A549 (cell line): Measurements from ENCODE around the gene PSMB11. TPM values are rescaled to one million over a fixed set of nuclear protein-coding genes. Genes with fewer than 3 reads are reported as not detected.

Experiments used
- ATAC-seq, 2 experiments: fragments of 200-7000 bp in 1 of 2; fragments of >200 bp in 1 of 2; cut with Nextera tagmentation in 1 of 2; cut with Tn5 transposase in 1 of 2; 3 replicates each; pipeline versions ENCODE4 v1.8.0 to v1.9.1; 2018 to 2020; ENCODE audit warnings: mild to moderate bottlenecking in 1 of 2, moderate library complexity in 1 of 2
- CTCF ChIA-PET: fragments of 300-600 bp; sonication (Branson Sonifier 250); formaldehyde crosslinking; extraction: SDS; loops from one replicate; lab custom pipeline; 2021; ENCODE audit warnings: antibody characterized with exemption, inconsistent platforms; lab: Yijun Ruan, JAX
- POLR2A ChIA-PET: fragments of 350-600 bp; formaldehyde crosslinking; extraction: SDS; loops from one replicate; lab custom pipeline; 2021; ENCODE audit warnings: antibody characterized with exemption, inconsistent platforms; lab: Yijun Ruan, JAX
- DNase-seq, 2 experiments: peaks; one replicate each; pipeline versions ENCODE4 v3.0.0 to v3.0.0-alpha.2; 2011 to 2016; ENCODE audit warnings: low read depth in 1 of 2, low spot score in 1 of 2
- FAIRE-seq: peaks from 2 replicates; lab custom pipeline; 2011; peaks lifted over from hg19 to GRCh38; lab: Jason Lieb, UNC
- H3K27ac ChIP-seq, 2 experiments: fragments of >200 bp; sonication (Bioruptor Twin); formaldehyde crosslinking; 3 replicates each; pipeline ENCODE4 v1.5.1; 2016 to 2017
- H3K4me1 ChIP-seq: fragments of >200 bp; sonication (Bioruptor Twin); formaldehyde crosslinking; 3 replicates; pipeline ENCODE4 v1.6.1; 2016
- H3K4me2 ChIP-seq: fragments of >200 bp; sonication (Bioruptor Twin); formaldehyde crosslinking; 3 replicates; pipeline ENCODE4 v1.6.1; 2016
- H3K4me3 ChIP-seq: fragments of >200 bp; sonication (Bioruptor Twin); formaldehyde crosslinking; 3 replicates; pipeline ENCODE4 v1.5.1; 2016
- H3K9me3 ChIP-seq: fragments of >200 bp; sonication (Bioruptor Twin); formaldehyde crosslinking; 3 replicates; pipeline ENCODE4 v1.6.1; 2016
- BHLHE40 ChIP-seq: IDR thresholded peaks from 2 replicates; pipeline ENCODE4 v1.6.1; 2012; ENCODE audit warnings: low read depth, low read length, inconsistent platforms
- CBX8 ChIP-seq: fragments of 200-600 bp; sonication (generic); IDR thresholded peaks from 2 replicates; pipeline ENCODE4 v1.6.1; 2016
- CHD4 ChIP-seq: fragments of 200-600 bp; sonication (generic); IDR thresholded peaks from 2 replicates; pipeline ENCODE4 v1.6.1; 2016; ENCODE audit warnings: antibody characterized with exemption, mild to moderate bottlenecking, borderline replicate concordance
- EHF ChIP-seq: fragments of 250-450 bp; sonication (Bioruptor Pico); IDR thresholded peaks from 2 replicates; pipeline ENCODE4 v1.5.0; 2020; ENCODE audit warnings: mild to moderate bottlenecking
- EHMT2 ChIP-seq: fragments of 200-600 bp; sonication (generic); IDR thresholded peaks from 2 replicates; pipeline ENCODE4 v1.6.1; 2016; ENCODE audit warnings: antibody characterized with exemption, low read depth, mild to moderate bottlenecking, moderate library complexity
- GATA3 ChIP-seq: IDR thresholded peaks from 2 replicates; pipeline ENCODE4 v1.6.1; 2012; ENCODE audit warnings: borderline replicate concordance
- HDAC2 ChIP-seq: fragments of 200-600 bp; sonication (generic); IDR thresholded peaks from 2 replicates; pipeline ENCODE4 v1.6.1; 2016
- HOXA7 ChIP-seq: fragments of 250-450 bp; sonication (Bioruptor Pico); IDR thresholded peaks from 2 replicates; pipeline ENCODE4 v1.5.0; 2020; ENCODE audit warnings: mild to moderate bottlenecking, moderate library complexity
- HOXB13 ChIP-seq: fragments of 250-450 bp; sonication (Bioruptor Pico); IDR thresholded peaks from 2 replicates; pipeline ENCODE4 v1.5.0; 2020; ENCODE audit warnings: low read depth, mild to moderate bottlenecking, moderate library complexity
- HOXB5 ChIP-seq: fragments of 250-450 bp; sonication (Bioruptor Pico); IDR thresholded peaks from 2 replicates; pipeline ENCODE4 v1.5.0; 2020; ENCODE audit warnings: mild to moderate bottlenecking, moderate library complexity
- JUNB ChIP-seq: fragments of >200 bp; sonication (Bioruptor Twin); formaldehyde crosslinking; IDR thresholded peaks from 2 replicates; pipeline ENCODE4 v1.6.1; 2016
- KDM5A ChIP-seq: fragments of 200-600 bp; sonication (generic); IDR thresholded peaks from 2 replicates; pipeline ENCODE4 v1.6.1; 2016; ENCODE audit warnings: antibody characterized with exemption, mild to moderate bottlenecking
- NFE2L2 ChIP-seq: fragments of 150-350 bp; conservative IDR thresholded peaks from 2 replicates; pipeline ENCODE4 v1.6.1; 2014; ENCODE audit warnings: low read length
- NPAS2 ChIP-seq: fragments of 250-450 bp; sonication (Bioruptor Pico); IDR thresholded peaks from 2 replicates; pipeline ENCODE4 v1.8.0; 2022; ENCODE audit warnings: mild to moderate bottlenecking, moderate library complexity, borderline replicate concordance
- NR3C1 ChIP-seq: fragments of >200 bp; sonication (Bioruptor Twin); formaldehyde crosslinking; IDR thresholded peaks from 3 replicates; pipeline ENCODE4 v1.6.1; 2017
- POLR2A ChIP-seq: IDR thresholded peaks from 2 replicates; pipeline ENCODE4 v1.6.1; 2012; ENCODE audit warnings: mild to moderate bottlenecking, low read length
- RAD21 ChIP-seq, 2 experiments: fragments of >200 bp in 1 of 2; sonication (Bioruptor Twin) in 1 of 2; formaldehyde crosslinking in 1 of 2; IDR thresholded peaks in 1 of 2; conservative IDR thresholded peaks in 1 of 2; 2 replicates in 1 of 2; 3 replicates in 1 of 2; pipeline ENCODE4 v1.6.1; 2012 to 2018; ENCODE audit warnings: inconsistent platforms in 1 of 2
- RNF2 ChIP-seq: fragments of 200-600 bp; sonication (generic); IDR thresholded peaks from 2 replicates; pipeline ENCODE4 v1.6.1; 2016; ENCODE audit warnings: low read depth, mild to moderate bottlenecking, antibody characterized with exemption, moderate library complexity, borderline replicate concordance
- SMC3 ChIP-seq: fragments of >200 bp; sonication (Bioruptor Twin); formaldehyde crosslinking; IDR thresholded peaks from 3 replicates; pipeline ENCODE4 v1.6.1; 2018; ENCODE audit warnings: inconsistent platforms
- TP53 ChIP-seq: fragments of 250-450 bp; sonication (Bioruptor Pico); IDR thresholded peaks from 2 replicates; pipeline ENCODE4 v1.5.0; 2021; ENCODE audit warnings: mild to moderate bottlenecking, moderate library complexity
- ZC3H11A ChIP-seq: fragments of 450-650 bp; IDR thresholded peaks from 2 replicates; pipeline ENCODE4 v1.6.1; 2014; ENCODE audit warnings: antibody characterized with exemption, mild to moderate bottlenecking
- WGBS: methylation state at CpG from one replicate; pipeline ENCODE4 v1.1.6; 2017; ENCODE audit errors: missing lambda C conversion rate; 5-methylcytosine and 5-hydroxymethylcytosine counted together
- polyA plus RNA-seq, 4 experiments: library from polyadenylated mRNA; depleted of rRNA in 3 of 4; stranded (reverse); fragments of >200 nt; fragmentation: RNase III in 1 of 4; extraction: RNeasy Plus Mini Kit Qiagen cat#74134 plus additional on column Dnase treatment in 1 of 4; gene quantifications; 2 replicates in 3 of 4; 3 replicates in 1 of 4; pipeline ENCODE4 v1.2.3, GENCODE V29; 2011 to 2017
- TF ChIP-seq, protein P1 (sequence below): fragments of 250-450 bp; sonication (Bioruptor Pico); IDR thresholded peaks from 2 replicates; pipeline ENCODE4 v1.5.0; 2021; ENCODE audit warnings: mild to moderate bottlenecking, moderate library complexity, borderline replicate concordance
- TF ChIP-seq, protein P2 (sequence below): fragments of 200-600 bp; sonication (generic); IDR thresholded peaks from 2 replicates; pipeline ENCODE4 v1.6.1; 2016; ENCODE audit warnings: antibody characterized with exemption, mild to moderate bottlenecking, moderate library complexity
- TF ChIP-seq, protein P3 (sequence below): fragments of 150-350 bp; IDR thresholded peaks from 2 replicates; pipeline ENCODE4 v1.6.1; 2014; ENCODE audit warnings: low read depth, mild to moderate bottlenecking, low read length
- TF ChIP-seq, protein P4 (sequence below): IDR thresholded peaks from 2 replicates; pipeline ENCODE4 v1.6.1; 2012
- TF ChIP-seq, protein P5 (sequence below): fragments of 250-450 bp; sonication (Bioruptor Pico); IDR thresholded peaks from 2 replicates; pipeline ENCODE4 v1.5.0; 2020; ENCODE audit warnings: low read depth, mild to moderate bottlenecking, moderate library complexity

PSMB11 gene
- polyA plus RNA-seq, 2 of the 4 experiments (the other 2 are of a cell fraction) = not detected

DNA sequence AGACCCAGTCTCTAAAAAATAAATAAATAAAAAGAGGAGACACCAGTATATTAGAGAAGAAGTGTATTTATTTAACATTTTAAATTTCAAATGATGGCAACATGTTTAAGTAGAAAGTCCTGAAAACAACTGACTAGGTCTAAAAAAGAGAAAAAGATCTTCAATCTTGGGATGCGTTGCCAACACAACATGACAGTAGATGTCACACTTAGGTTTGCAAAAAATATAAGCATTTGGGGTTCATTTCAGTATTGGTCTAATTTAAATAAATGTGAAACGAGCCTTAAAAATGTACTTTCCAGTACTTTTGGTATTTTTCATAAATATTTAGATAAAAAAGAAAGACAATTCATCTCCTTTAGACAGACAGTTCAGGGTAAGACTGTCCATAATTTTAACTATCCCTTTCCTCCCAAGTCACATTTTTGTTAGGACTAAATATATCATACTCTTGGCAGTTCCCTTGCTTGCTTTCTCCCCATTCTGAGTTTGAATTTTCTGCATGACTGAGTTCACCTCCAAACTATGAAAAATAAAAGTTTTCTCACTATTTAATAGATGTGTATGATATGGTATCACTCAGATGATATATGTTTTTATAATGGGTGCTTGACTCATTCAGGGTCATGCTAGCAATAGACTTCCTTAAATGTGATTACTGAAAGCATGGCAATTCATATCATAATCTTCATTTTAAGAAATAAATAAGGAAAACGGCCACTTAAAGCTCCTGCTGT, 36.4 kb upstream of the PSMB11 start:
- H3K4me1 ChIP-seq = peaks cover 27% of the 10 kb centered on the region
- no peaks in the 10 kb centered on the region for H3K9me3 ChIP-seq
- DNase-seq (no peak), ATAC-seq (no peak), FAIRE-seq (no peak)
- CTCF ChIA-PET = interaction anchor here (0.7 to 34.0 kb wide), 19 partner anchors 9 to 449 kb away, joined by 3 to 1206 read pairs (median 10); partner anchors contain the start of genes AJUBA, CDH24 and PSMB11
- H3K4me3 ChIP-seq = peak overlapping the region; percentile 60; the same call in 2 of the 3 replicates
- WGBS = 56% methylated on average over 3 of the region's 3 CpGs
- H3K27ac ChIP-seq = peak overlapping the region; percentile 93; a peak in 5 of 6 replicates
- H3K4me2 ChIP-seq = peak overlapping the region; percentile 81
- TF ChIP-seq CHD4 (no peak), EHF (no peak), ZC3H11A (no peak), TP53 (CRISPR knock-in tag) (no peak), HDAC2 (no peak), RAD21 (conservative IDR thresholded peaks at IDR 0.05 in 1 of 2, IDR thresholded peaks at IDR 0.05 in 1 of 2) (no peak)
- TF ChIP-seq, protein P1, sequence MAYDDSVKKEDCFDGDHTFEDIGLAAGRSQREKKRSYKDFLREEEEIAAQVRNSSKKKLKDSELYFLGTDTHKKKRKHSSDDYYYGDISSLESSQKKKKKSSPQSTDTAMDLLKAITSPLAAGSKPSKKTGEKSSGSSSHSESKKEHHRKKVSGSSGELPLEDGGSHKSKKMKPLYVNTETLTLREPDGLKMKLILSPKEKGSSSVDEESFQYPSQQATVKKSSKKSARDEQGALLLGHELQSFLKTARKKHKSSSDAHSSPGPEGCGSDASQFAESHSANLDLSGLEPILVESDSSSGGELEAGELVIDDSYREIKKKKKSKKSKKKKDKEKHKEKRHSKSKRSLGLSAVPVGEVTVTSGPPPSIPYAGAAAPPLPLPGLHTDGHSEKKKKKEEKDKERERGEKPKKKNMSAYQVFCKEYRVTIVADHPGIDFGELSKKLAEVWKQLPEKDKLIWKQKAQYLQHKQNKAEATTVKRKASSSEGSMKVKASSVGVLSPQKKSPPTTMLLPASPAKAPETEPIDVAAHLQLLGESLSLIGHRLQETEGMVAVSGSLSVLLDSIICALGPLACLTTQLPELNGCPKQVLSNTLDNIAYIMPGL (CRISPR knock-in tag) = 0 out of 2 replicates have a peak, but pooled peaks have one; percentile 14
- TF ChIP-seq, protein P2, sequence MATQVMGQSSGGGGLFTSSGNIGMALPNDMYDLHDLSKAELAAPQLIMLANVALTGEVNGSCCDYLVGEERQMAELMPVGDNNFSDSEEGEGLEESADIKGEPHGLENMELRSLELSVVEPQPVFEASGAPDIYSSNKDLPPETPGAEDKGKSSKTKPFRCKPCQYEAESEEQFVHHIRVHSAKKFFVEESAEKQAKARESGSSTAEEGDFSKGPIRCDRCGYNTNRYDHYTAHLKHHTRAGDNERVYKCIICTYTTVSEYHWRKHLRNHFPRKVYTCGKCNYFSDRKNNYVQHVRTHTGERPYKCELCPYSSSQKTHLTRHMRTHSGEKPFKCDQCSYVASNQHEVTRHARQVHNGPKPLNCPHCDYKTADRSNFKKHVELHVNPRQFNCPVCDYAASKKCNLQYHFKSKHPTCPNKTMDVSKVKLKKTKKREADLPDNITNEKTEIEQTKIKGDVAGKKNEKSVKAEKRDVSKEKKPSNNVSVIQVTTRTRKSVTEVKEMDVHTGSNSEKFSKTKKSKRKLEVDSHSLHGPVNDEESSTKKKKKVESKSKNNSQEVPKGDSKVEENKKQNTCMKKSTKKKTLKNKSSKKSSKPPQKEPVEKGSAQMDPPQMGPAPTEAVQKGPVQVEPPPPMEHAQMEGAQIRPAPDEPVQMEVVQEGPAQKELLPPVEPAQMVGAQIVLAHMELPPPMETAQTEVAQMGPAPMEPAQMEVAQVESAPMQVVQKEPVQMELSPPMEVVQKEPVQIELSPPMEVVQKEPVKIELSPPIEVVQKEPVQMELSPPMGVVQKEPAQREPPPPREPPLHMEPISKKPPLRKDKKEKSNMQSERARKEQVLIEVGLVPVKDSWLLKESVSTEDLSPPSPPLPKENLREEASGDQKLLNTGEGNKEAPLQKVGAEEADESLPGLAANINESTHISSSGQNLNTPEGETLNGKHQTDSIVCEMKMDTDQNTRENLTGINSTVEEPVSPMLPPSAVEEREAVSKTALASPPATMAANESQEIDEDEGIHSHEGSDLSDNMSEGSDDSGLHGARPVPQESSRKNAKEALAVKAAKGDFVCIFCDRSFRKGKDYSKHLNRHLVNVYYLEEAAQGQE = no peak
- TF ChIP-seq, all 56 proteins: peak for 1
- POLR2A ChIA-PET = interaction anchor here (0.7 to 2.7 kb wide), 10 partner anchors 11 to 89 kb away, joined by 3 to 27 read pairs (median 14); partner anchors contain the start of genes ACIN1, AJUBA, C14orf119 and CDH24

DNA sequence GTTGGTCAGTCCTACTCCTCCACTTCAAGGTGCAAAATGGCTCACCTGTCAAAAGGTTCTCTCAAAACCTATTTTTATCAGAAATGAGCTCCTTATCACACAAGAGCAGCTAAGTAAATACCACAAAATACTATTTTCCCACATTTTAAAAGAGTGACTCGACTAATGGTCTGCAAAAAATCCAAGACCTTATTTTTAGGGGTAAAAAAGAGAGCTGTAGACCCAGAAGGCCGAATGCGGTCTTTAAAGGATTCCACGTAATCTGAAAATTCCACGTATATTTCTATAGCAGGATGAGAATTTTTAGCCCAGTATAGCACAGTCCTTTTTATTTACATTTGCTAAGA, 35.9 kb upstream of the PSMB11 start:
- Histone ChIP-seq H3K4me3 (peak overlapping the region; percentile 60), H3K9me3 (no peaks in the 10 kb centered on the region), H3K4me1 (peaks cover 27% of the 10 kb centered on the region), H3K27ac (peak overlapping the region; percentile 93), H3K4me2 (peak overlapping the region; percentile 81)
- ATAC-seq (no peak), DNase-seq (no peak), FAIRE-seq (no peak)
- CTCF ChIA-PET = interaction anchor here (0.7 to 4.1 kb wide), 19 partner anchors 9 to 450 kb away, joined by 3 to 73 read pairs (median 8); partner anchors contain the start of genes AJUBA and CDH24
- WGBS = 32% methylated on average over 5 of the region's 5 CpGs
- POLR2A ChIA-PET = interaction anchor here (0.7 to 2.7 kb wide), 12 partner anchors 11 to 355 kb away, joined by 3 to 27 read pairs (median 13); partner anchors contain the start of genes ACIN1, AJUBA, C14orf119 and CDH24
- TF ChIP-seq POLR2A (no peak), KDM5A (no peak), NPAS2 (CRISPR knock-in tag) (no peak), NR3C1 (no peak), JUNB (no peak), RNF2 (no peak), GATA3 (no peak), EHMT2 (no peak), BHLHE40 (no peak), HOXB13 (CRISPR knock-in tag) (no peak), HOXA7 (CRISPR knock-in tag) (no peak), NFE2L2 (no peak), CHD4 (no peak), SMC3 (no peak), CBX8 (no peak), HOXB5 (CRISPR knock-in tag) (no peak)
- TF ChIP-seq, protein P3, sequence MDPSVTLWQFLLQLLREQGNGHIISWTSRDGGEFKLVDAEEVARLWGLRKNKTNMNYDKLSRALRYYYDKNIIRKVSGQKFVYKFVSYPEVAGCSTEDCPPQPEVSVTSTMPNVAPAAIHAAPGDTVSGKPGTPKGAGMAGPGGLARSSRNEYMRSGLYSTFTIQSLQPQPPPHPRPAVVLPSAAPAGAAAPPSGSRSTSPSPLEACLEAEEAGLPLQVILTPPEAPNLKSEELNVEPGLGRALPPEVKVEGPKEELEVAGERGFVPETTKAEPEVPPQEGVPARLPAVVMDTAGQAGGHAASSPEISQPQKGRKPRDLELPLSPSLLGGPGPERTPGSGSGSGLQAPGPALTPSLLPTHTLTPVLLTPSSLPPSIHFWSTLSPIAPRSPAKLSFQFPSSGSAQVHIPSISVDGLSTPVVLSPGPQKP = no peak
- TF ChIP-seq, protein P4, sequence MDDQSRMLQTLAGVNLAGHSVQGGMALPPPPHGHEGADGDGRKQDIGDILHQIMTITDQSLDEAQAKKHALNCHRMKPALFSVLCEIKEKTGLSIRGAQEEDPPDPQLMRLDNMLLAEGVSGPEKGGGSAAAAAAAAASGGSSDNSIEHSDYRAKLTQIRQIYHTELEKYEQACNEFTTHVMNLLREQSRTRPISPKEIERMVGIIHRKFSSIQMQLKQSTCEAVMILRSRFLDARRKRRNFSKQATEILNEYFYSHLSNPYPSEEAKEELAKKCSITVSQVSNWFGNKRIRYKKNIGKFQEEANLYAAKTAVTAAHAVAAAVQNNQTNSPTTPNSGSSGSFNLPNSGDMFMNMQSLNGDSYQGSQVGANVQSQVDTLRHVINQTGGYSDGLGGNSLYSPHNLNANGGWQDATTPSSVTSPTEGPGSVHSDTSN = no peak
- TF ChIP-seq, protein P5, sequence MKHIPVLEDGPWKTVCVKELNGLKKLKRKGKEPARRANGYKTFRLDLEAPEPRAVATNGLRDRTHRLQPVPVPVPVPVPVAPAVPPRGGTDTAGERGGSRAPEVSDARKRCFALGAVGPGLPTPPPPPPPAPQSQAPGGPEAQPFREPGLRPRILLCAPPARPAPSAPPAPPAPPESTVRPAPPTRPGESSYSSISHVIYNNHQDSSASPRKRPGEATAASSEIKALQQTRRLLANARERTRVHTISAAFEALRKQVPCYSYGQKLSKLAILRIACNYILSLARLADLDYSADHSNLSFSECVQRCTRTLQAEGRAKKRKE (CRISPR knock-in tag) = no peak
